ENCODE results near the gene SLC12A8.
A peak's percentile ranks its signal among the peaks of the same experiment; 100 is the strongest.

Gene SLC12A8

DNA sequence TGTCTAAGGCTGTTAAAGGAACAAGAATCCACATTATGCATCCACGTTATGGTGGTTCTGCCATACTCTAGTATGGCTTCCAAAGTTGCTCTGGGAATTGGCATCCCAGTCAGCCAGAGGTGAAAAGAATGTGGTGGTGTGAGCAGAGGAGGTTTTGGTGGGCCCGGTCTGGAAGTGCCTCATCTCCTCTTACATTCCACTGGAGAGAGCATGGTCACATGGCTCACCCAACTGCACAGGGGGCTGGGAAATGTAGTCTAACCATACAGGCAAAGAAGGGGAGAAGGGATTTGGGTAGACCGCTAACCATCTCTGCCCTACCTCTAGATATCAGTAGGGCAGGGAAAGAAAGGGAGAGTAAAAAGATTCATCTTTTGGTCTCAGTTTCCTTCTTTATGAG is 153.6 kb downstream of the SLC12A8 start:
- H3K4me3 ChIP-seq (ENCODE audit: low read depth, low read length): no peak overlapping the region
- H3K36me3 ChIP-seq (replicated peaks): no peaks in the 10 kb centered on the region
- TF ChIP-seq, protein P1, sequence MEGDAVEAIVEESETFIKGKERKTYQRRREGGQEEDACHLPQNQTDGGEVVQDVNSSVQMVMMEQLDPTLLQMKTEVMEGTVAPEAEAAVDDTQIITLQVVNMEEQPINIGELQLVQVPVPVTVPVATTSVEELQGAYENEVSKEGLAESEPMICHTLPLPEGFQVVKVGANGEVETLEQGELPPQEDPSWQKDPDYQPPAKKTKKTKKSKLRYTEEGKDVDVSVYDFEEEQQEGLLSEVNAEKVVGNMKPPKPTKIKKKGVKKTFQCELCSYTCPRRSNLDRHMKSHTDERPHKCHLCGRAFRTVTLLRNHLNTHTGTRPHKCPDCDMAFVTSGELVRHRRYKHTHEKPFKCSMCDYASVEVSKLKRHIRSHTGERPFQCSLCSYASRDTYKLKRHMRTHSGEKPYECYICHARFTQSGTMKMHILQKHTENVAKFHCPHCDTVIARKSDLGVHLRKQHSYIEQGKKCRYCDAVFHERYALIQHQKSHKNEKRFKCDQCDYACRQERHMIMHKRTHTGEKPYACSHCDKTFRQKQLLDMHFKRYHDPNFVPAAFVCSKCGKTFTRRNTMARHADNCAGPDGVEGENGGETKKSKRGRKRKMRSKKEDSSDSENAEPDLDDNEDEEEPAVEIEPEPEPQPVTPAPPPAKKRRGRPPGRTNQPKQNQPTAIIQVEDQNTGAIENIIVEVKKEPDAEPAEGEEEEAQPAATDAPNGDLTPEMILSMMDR (IDR thresholded peaks at IDR 0.05; ENCODE audit: low read depth, low read length, missing control alignments): no peak
- no peaks in the 10 kb centered on the region for H3K27me3 ChIP-seq (replicated peaks)
- no peak for DNase-seq
- in situ Hi-C loops (cut with HindIII; ENCODE audit: low pct_ligation_motif_present, low sequenced_read_pairs): no loop called here
- H3K27ac ChIP-seq: no peak overlapping the region

DNA sequence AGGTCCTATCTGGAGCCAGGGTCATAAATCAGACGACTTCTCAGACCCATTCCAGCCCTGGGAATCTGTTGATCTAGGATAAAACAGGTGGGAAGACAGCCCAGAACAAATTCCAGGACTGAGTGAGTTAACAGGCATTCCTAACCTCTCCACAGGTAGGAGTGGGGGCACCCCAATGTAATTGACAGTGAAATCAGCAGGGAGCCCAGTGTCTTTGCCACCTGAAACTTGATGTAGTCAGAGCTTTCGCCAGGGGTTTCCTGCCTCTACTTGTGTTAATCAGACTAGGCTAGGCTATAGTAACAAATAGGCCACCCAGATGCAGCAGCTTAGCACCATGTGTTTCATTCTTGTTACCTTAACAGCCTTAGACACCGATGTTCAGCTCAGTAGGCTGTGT is 154.0 kb downstream of the SLC12A8 start:
- in situ Hi-C loops (cut with HindIII; ENCODE audit: low pct_ligation_motif_present, low sequenced_read_pairs): no loop called here
- Histone ChIP-seq H3K27ac (no peak overlapping the region), H3K4me3 (ENCODE audit: low read depth, low read length) (no peak overlapping the region), H3K27me3 (replicated peaks) (no peaks in the 10 kb centered on the region), H3K36me3 (replicated peaks) (no peaks in the 10 kb centered on the region)
- TF ChIP-seq, protein P1 (IDR thresholded peaks at IDR 0.05; ENCODE audit: low read depth, low read length, missing control alignments): no peak
- DNase-seq: no peak

DNA sequence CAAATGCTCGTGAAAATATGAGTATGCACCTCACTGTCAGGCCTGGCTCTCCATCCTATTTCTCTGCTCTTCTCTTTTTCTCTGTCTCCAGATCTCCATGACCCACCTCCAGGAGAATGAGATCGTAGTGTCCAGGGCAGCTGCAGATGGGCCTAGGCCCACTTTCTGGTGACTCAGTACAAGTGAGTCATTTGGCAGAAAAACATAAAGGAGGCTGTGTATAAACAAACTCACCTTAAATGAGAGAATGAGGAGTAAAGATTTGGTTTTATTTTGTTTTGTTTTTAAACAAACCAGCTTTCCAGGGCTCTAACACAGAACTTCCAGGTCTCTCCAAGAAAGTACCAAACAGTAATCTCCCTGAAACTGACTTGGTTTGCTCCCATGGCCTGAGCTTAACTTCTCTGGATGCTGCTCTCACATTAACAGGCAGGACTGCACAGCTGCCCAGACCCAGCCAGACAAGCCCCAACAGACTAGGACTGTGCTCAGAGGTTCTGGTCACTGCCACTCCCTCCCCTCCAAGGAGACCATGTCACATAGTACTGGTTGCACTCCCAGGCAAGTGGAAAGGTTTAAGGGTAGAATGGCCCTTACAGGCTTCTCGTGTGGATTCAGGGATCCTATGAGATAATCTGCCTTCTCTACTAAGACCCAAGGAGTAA is 155.2 kb downstream of the SLC12A8 start:
- Histone ChIP-seq H3K4me3 (ENCODE audit: low read depth, low read length) (no peak overlapping the region), H3K27ac (no peak overlapping the region), H3K36me3 (replicated peaks) (no peaks in the 10 kb centered on the region), H3K27me3 (replicated peaks) (no peaks in the 10 kb centered on the region)
- in situ Hi-C loops (cut with HindIII; ENCODE audit: low pct_ligation_motif_present, low sequenced_read_pairs): no loop called here
- TF ChIP-seq, protein P1 (IDR thresholded peaks at IDR 0.05; ENCODE audit: low read depth, low read length, missing control alignments): no peak
- peak; percentile 67 for DNase-seq

DNA sequence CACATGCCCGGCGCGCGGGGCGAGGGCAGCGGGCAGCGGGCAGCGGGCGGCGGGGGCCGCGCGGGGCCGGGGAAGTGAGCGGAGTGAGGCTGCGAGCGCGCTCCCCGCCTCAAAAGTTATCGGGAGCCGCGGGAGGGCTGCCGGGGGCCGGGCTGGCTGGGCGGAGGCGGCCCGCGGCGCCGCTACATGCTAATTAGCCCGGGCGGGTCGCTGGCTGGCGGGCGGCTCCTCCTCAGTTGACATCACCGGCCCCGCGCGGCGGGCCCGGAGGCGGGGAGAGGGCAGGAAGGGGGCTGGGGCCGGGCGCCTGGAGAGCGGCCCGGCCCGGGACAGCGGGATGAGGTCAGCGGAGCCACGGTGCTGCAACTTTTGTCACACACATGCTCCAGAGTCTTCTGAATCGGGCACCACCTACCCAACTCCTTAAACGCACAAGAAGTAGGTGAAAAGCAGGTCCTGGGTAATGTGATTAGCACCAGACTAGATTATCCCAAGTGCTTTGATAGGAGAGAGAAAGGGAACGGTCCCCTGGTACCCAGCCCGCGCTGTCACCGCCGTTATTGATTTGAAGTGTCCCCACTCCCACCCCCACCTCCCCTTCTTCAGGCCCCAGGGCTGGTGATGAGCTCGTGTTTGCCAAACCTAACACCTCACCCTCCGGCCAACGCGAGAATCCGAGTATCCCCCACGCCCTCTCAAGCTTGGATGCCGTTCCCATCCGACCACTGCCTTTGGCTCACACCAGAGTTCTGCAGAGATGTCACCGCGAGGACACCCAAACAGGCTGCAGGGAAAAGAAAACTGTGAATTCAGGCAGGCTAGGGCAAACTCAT is 156.4 kb downstream of the SLC12A8 start, which contains the start of gene HEG1:
HEG1 (minus strand) TSS at position 85 of the 833 bp plus-strand sequence. CDS start 107 bp downstream, outside the sequence.
- Histone ChIP-seq H3K36me3 (replicated peaks) (peaks cover 2% of the 10 kb centered on the region), H3K27ac (peak within 1 kb of the TSS; percentile 98), H3K4me3 (ENCODE audit: low read depth, low read length) (peak within 1 kb of the TSS; percentile 78), H3K27me3 (replicated peaks) (no peaks in the 10 kb centered on the region)
- TF ChIP-seq, protein P1 (IDR thresholded peaks at IDR 0.05; ENCODE audit: low read depth, low read length, missing control alignments): no peak
- in situ Hi-C loops (cut with HindIII; ENCODE audit: low pct_ligation_motif_present, low sequenced_read_pairs): no loop called here
- DNase-seq: peak; percentile 76

DNA sequence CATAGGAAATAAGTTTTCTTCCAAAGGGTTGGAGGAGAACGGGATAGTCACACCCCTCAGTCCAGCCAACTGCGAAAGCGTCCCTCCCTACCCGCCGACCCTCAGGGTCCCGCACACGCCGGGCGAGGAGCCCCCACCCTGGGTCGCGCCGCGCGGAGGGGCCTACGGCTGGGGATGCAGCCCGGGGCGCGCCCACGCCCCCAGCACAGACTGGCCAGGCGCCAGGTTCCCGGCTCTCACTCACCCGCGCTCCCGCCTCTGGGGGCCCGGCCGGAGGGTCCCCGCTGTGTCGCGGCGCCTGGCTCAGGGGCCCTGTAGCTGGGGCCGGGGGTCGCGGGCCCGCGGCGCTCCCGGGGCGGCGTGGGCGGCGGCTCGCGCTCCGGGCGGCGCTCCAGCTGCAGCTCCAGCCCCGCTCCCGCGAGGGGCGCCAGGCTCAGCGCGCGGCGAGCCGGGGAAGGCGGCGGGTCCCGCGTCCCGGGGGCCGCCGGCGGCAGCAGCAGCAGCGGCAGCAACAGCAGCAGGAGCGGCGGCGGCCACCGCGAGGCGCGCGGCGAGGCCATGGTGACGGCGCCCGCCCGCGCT is 157.1 kb downstream of the SLC12A8 start:
- Histone ChIP-seq H3K4me3 (ENCODE audit: low read depth, low read length) (peak overlapping the region; percentile 78), H3K27ac (peak overlapping the region; percentile 98), H3K27me3 (replicated peaks) (no peaks in the 10 kb centered on the region), H3K36me3 (replicated peaks) (peaks cover 2% of the 10 kb centered on the region)
- DNase-seq: no peak
- TF ChIP-seq, protein P1 (IDR thresholded peaks at IDR 0.05; ENCODE audit: low read depth, low read length, missing control alignments): no peak
- in situ Hi-C loops (cut with HindIII; ENCODE audit: low pct_ligation_motif_present, low sequenced_read_pairs): no loop called here
